GM12892 (cell line): ENCODE measurements around the gene GUCY2C.

ENCODE experiments used
- POLR2A ChIP-seq: IDR thresholded peaks from 2 replicates; pipeline ENCODE4 v1.6.1; 2011; ENCODE audit warnings: low read depth, low read length, control low read depth
- POLR2AphosphoS5 ChIP-seq: IDR thresholded peaks from 2 replicates; pipeline ENCODE4 v1.6.1; 2011; ENCODE audit warnings: low read depth, low read length, control low read depth

GRCh38 chr12:14651371-14651770, 45.0 kb downstream of the GUCY2C start:
- TF ChIP-seq POLR2A = no peak
- TF ChIP-seq POLR2AphosphoS5 = no peak
